ENCODE measurements around the gene CA5A.
"Not testable (repeated sequence)": the region's sequence is repeated elsewhere in the genome, so short reads cannot be mapped to it uniquely, and the experiment has no call there.

Gene CA5A

GRCh38 chr16:87922250-87922871 is 14.0 kb downstream of the CA5A start:
- no peak for DNase-seq

DNA sequence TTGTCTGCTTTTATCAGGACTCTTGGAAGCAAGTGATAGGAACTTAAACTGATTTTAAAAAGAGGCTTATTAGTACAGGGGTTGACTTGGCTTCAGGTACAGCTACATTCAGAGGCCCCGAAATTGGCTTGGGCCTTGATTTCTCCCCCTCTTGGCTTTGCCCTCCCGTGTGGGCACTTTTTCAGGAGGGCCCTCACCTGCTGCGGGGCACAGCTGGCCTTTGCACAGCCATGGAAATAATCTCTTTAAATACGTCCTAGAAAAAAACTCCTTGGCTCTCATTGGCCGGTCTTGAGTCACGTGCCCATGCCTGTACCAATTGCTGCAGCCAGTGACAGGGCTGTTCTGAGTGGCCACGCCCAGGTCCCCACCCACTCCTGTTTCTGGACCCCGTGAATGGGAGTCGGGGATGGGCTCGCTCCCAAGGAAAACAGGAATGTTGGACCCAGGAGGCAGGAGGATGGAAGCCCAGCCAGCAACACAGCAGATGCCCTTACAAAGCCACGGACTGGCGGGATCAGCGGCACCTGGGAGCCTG is 15.0 kb downstream of the CA5A start:
- DNase-seq: no peak

GRCh38 chr16:87919681-87919994 is 16.7 kb downstream of the CA5A start:
- no peak for DNase-seq

DNA sequence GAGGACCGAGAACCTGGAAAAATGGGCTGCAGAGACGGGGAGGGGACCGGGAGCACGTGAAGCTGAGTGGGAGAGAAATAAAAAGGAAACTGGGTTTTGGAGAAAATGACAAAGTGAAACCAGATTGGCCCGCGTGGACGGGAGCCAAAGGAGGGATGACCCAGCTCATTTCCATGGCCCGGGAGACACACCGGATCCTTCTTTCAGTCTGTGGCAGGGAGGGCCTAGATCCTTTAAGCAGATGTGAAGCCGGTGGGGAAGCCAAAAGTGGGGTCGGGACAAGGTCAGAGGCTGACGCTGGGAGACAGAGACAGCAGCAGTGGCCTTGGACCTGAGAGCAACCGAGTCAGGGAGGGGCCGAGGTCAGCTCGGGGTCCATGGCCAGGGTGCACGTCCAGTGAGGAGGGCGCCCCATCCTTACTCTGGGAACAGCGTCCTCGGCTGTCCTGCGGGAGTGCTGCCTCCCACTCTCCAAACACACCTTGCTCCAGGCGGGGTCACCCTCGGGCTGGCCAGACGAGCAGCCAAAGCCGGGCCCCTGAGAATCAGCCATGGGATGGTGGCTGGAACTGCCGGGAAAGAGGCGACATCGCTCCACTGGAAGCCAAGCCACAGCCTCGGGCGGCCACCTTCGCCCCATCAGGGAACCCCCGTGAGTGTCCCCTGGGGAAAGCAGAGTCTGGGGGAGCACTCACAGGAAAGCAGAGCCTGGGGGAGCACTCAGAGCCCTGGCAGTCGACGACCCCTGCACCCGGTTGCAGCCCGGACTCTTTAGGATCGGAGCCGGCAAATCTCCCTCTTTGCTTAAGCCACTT is 17.3 kb downstream of the CA5A start:
- DNase-seq: peak; percentile 26

GRCh38 chr16:87918338-87918737 is 18.0 kb downstream of the CA5A start:
- DNase-seq: no peak

GRCh38 chr16:87917503-87917902 is 18.8 kb downstream of the CA5A start:
- DNase-seq: no peak

- DNase-seq: no peak
Observed at GRCh38 chr16:87914812-87915211, 21.5 kb downstream of the CA5A start.

DNA sequence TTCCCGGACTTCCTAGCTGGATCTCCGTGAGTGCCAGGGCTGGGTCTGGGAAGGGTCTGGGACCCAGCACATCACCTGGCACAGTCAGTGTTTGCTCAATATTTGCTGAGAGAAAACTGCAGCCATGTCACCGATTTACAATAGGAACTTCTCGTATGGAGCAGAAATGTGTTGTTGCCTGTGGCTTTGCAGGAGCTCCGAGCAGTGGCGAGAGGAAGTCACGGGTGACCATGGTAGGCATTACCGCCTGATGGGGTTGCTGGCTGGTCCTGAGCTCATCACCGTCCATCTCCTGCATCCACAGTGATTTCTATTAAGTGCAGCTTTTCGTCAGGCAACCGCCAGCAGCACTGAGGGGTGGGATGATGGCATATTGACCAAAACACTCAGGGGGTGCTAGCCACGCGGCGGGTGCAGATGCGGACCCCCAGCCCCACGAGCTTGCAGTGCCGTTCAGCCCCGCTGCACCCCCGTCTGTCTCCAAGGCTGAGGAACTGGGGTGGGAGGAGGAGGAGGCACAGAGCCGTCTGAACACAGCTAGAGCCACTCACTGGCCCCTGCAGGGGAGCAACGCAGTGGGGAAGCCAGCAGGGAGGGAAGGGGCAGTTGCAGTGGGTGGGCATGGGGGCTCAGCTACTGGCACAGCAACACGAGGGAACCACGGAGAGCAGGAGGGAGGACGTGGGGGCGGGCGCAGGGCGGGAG is 22.2 kb downstream of the CA5A start:
- not testable (repeated sequence) for DNase-seq

- not testable (repeated sequence) for DNase-seq
Observed at GRCh38 chr16:87912691-87913090, 23.6 kb downstream of the CA5A start.

DNA sequence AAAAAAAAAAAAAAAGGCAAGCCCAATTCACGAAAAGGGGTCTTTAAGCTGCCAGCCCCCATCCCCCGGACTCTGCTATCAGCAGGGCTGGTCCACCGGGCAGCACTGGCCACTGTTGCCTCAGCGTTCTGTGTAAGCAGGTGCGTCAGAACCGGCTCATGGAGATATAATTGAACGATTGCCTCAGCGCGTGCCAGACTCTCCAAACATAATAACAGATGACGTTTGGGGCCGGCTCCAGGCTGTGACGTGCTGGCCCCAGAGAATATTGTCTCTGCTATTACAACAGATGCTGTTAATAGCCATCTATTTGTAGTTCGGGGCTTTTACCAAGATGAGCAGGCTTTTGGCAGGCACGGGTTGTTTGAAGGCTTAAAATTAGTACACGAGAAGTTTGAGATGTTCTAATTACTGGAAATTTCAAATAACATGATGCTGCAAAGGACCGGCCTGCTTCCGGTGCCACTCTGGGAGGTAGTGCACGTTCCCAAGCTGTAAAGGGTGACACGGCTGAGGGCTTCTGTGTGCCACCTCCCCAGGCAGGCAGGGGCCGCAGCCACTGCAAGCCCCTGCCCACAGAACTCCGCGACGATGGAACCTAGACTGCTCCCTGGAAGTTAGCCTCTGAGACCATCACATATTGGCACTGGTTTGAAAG is 25.1 kb downstream of the CA5A start:
- DNase-seq: not testable (repeated sequence)

DNA sequence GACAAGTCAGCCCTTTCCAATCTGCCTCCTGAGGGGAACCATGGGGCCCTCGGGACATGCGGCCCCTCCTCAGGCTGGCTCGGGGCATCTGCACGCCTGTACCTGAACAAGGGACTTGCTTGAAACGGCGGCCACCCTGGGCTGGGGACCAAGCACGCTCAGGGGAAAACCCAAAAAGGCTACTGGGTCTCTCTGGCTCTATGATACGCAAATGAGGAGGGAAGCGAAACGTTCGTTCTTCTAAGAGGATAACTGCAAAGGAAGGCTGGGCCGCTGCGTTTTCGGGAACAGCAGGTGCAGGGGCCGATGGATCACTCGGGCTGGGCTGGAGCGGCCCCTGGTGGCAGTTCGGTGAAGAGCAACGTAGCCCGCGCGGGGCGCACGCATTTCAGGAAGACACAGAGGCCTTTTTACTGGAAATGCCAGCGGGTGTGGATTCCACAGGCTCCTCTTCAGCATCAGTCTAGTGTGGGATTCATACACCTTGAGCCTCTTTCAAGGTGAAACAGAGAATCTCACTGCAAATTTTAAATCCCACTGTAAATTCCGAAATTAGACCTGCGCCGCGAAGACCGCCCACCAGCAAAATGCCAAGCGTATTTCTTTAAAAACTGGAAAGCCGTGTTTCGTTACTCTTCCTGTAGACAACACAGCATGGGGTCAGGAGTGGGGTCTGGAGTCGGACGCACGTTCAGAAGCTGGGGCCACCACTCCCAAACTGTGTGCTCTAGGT is 27.0 kb downstream of the CA5A start:
- DNase-seq: peak; percentile 87

DNA sequence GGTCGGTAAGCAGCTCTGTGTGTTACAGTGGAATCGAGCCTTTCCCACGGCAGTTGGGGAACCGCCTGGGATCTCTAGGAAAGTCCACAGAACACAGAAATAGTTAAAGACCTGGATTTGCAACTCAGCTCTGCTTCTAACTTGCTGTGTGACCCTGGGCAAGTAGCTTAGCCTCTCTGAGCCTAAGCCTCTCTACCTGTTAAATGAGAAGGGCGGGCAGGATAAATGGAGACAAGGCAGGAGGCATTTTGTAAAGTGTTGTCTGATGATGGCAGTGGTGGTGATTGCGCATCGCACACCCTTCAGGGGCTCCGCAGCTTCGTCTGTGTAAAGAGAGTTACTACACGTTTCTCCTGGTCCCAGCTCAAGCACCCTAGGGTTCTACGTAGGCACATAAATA is 28.2 kb downstream of the CA5A start:
- not testable (repeated sequence) for DNase-seq

DNA sequence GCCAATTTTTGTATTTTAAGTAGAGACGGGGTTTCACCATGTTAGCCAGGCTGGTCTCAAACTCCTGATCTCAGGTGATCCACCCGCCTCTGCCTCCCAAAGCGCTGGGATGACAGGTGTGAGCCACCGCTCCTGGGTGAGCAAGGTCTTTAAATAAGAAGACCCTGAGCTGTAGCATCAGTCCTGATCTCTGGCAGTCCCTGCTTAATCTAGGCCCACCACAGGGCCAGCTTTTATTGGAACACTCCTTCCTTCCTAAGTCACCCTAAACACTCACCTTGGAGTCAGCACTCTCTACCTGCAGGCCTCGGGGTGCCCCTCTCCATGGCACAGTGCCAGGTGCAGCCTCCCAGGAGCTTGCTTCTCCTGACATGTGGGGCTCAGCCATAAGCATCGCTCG is 30.8 kb downstream of the CA5A start:
- not testable (repeated sequence) for DNase-seq

DNA sequence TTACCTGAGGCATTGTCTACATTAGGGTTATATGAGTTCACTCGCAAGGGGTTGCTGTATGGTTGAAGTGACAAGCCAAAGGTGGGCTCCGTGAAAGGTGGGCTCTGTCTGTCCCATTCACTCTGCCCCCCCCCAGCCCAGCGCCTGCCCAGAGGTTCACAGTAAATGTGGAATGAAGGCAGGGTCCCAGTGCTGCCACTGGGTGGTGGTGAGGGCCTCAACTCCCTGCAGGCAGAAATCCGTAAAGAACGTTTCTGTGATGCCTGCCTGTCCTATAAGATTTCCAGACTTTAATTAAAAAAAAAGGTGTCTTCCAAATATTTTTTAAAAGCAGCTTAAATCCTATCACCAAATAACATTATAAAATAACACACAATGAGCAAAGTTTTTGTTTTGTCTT is 31.4 kb downstream of the CA5A start:
- DNase-seq: not testable (repeated sequence)

DNA sequence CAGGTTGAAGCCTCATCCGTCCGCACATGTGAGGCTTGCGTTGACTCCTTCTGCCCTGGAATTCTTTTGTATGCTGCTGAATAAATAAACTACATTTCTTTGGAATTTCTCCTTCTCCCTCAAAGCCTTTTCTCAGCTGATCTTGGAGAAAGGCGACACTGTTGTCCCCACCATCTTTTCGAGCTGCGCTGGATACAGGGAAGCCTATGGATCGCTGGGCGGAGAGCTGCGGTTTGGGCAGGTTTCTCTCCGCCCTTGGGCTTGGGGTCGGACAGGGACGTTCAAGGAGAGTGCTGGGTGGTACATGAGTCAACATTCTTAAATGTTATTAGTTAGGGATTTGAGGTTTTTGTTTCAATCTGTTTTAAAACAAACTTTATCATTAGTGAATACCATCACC is 35.8 kb downstream of the CA5A start:
- not testable (repeated sequence) for DNase-seq

GRCh38 chr16:87897521-87898505 is 38.5 kb downstream of the CA5A start:
- DNase-seq: no peak

DNA sequence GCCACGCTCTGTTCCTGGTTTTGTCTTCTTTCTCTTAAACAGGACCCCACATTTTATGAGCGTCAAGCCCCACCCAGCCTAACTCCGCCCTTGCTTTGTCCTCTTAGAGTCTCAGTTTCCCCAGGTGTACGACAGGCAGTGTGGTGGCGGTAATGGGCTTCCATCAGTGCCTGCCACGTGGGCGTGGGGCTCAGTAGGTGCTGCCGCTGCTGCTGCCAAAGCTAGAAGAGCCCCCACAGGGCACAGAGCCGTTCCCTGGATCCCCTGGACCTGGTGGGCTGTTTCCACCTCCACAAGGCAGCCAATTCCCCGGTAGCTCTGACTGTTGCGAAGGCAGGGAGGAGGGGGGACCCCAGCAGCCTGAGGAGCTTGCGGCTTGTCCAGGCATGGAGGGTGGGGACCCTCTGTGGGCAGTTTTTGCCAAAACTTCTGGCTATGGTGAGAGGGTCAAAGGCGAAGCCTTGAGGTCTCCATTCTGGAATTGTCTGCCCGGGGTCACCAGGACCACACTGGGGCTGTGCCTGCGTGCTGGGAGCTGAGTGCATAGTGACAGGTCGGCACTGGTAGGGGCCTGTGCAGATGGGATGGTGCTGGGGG is 39.3 kb downstream of the CA5A start:
- not testable (repeated sequence) for DNase-seq

DNA sequence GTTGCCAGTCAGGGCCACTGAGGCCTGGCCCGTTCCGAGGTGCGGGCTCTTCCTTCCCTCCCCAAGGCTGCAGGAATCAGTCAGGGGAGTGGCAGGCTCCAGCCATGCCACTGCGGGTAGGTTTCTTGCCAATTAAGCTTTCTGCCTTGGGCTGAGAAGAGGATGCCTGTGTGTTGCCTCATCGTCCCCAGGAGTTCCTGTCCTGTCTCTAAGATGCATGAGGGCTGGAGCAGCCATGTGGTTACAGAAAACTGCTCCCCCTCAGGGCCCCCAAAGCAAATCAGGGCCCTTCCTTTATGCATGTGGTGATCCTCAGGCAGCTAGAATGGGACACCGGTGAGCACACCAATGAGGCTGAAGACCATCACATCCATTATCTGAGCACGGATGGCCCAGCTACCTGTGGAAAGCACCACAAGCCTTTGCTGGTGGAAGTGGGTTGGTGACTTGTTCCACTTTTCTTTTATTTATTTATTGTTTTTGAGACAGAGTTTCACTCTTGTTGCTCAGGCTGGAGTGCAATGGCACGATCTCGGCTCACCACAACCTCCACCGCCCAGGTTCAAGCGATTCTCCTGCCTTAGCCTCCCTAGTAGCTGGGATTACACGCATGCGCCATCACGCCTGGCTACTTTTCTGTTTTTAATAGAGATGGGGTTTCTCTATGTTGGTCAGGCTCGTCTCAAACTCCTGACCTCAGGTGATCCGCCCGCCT is 40.0 kb downstream of the CA5A start:
- DNase-seq: not testable (repeated sequence)

GRCh38 chr16:87895641-87896141 is 40.6 kb downstream of the CA5A start:
- peak; percentile 40 for DNase-seq

- DNase-seq: not testable (repeated sequence)
Observed at GRCh38 chr16:87894005-87894404, 42.3 kb downstream of the CA5A start.

All from OCI-M1 (cell line).